Fibroblast of pulmonary artery (primary cell): ENCODE data around the gene MEGF6.

Source experiments
- DNase-seq: peaks from one replicate; pipeline ENCODE4 v3.0.0-alpha.2; 2010; ENCODE audit warnings: low read depth
- H3K4me3 ChIP-seq: replicated peaks from 2 replicates; pipeline ENCODE4 v1.5.1; 2011; ENCODE audit warnings: low read depth, mild to moderate bottlenecking, control low read depth, low read length, moderate library complexity
- CTCF ChIP-seq: IDR thresholded peaks from 2 replicates; pipeline ENCODE4 v1.5.1; 2011; ENCODE audit warnings: mild to moderate bottlenecking, control low read depth, low read length, inconsistent platforms; ENCODE audit errors: missing control alignments

Gene MEGF6

GRCh38 chr1:3515774-3516480 lies 95.4 kb downstream of the MEGF6 start:
- no peak for DNase-seq
- H3K4me3 ChIP-seq: no peak overlapping the region
- TF ChIP-seq CTCF: no peak

GRCh38 chr1:3515272-3515671 lies 96.0 kb downstream of the MEGF6 start:
- no peak for DNase-seq
- H3K4me3 ChIP-seq: no peak overlapping the region
- no peak for TF ChIP-seq CTCF

- no peak for DNase-seq
- no peak for TF ChIP-seq CTCF
These were observed 96.9 kb downstream of the MEGF6 start for GRCh38 chr1:3514404-3514803.

GRCh38 chr1:3511856-3512255 lies 99.5 kb downstream of the MEGF6 start:
- no peak for TF ChIP-seq CTCF
- DNase-seq: no peak
- no peak overlapping the region for H3K4me3 ChIP-seq

More at GRCh38 chr1:3514404-3514803, 96.9 kb downstream of the MEGF6 start:
- no peak overlapping the region for H3K4me3 ChIP-seq

- TF ChIP-seq CTCF: no peak
- no peak for DNase-seq
- H3K4me3 ChIP-seq: no peak overlapping the region
These were observed 100.0 kb downstream of the MEGF6 start for GRCh38 chr1:3511306-3511705.

- TF ChIP-seq CTCF: no peak
- DNase-seq: no peak
- H3K4me3 ChIP-seq: no peak overlapping the region
These were observed 100.4 kb downstream of the MEGF6 start for GRCh38 chr1:3510956-3511250.
